Activated CD8-positive, alpha-beta memory T cell treated with anti-CD3 and anti-CD28 coated beads, Interleukin-2, amount 50 U/mL, for 24 hours (primary cell): Measurements from ENCODE around the gene APAF1.

Experiments
- DNase-seq: peaks from one replicate; pipeline ENCODE4 v3.0.0-alpha.2; 2020; ENCODE audit errors: extremely low read depth

The APAF1 gene

DNA sequence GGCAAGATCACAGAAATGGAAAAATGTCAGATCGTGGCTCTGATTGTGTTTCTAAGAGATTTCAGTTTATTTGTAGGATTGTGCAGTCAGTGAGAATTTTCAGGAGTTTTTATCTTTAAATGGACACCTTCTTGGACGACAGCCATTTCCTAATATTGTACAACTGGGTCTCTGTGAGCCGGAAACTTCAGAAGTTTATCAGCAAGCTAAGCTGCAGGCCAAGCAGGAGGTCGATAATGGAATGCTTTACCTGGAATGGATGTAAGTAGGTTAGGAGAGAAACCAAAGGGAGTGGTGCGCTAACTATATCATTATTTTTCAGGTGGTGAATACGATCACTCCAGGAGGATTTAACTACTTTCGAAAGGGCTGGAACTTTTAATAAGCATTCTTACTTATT is 26.4 kb downstream of the APAF1 start:
- DNase-seq, result no peak

- DNase-seq, result no peak
Measured at GRCh38 chr12:98674841-98675240, 29.8 kb downstream of the APAF1 start.

- DNase-seq, result no peak
Measured at GRCh38 chr12:98678236-98678945, 33.3 kb downstream of the APAF1 start.

GRCh38 chr12:98678946-98679610 is 34.0 kb downstream of the APAF1 start:
- DNase-seq, result no peak

GRCh38 chr12:98679611-98680005 is 34.5 kb downstream of the APAF1 start:
- DNase-seq, result no peak

DNA sequence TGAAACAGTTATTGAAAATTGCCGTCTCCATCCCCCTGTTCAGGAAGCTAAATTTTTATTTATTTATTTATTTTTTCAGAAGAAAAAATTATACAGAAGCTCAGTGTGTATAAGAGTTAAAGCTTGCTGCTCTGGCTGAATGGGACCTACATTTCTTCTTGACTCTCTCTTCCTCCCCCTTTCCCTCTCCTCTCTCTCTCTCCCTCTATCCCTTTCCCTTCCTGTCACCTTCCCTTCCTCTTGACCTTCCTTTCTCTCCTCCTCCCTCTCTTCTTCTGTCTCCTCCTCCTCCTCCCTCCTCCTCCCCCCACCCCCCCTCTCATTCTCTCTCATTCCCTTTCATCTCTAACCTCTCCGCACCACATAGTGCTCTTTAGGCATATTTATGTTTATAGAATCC is 39.1 kb downstream of the APAF1 start:
- DNase-seq, result no peak

DNA sequence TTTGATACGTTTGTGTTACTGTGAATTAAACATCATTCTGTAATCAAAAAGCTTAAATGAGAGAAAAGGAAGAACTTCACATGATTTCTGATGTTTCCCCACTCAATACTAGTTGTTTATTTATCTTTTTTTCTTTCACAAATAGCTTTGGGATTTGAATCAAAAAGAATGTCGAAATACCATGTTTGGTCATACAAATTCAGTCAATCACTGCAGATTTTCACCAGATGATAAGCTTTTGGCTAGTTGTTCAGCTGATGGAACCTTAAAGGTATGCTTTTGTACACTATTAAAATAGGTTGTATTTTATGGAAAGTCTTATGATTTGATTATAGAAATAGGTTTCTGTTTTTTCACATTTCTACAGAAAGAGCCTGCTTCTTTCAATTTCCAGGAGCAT is 41.5 kb downstream of the APAF1 start:
- DNase-seq, result no peak

- DNase-seq, result no peak
Measured at GRCh38 chr12:98691351-98691750, 46.3 kb downstream of the APAF1 start.

- DNase-seq, result no peak
Measured at GRCh38 chr12:98696036-98696646, 51.1 kb downstream of the APAF1 start.

GRCh38 chr12:98697209-98697608 is 52.1 kb downstream of the APAF1 start:
- no peak for DNase-seq

- DNase-seq, result peak; percentile 14
Measured at GRCh38 chr12:98698603-98699463, 53.7 kb downstream of the APAF1 start.

DNA sequence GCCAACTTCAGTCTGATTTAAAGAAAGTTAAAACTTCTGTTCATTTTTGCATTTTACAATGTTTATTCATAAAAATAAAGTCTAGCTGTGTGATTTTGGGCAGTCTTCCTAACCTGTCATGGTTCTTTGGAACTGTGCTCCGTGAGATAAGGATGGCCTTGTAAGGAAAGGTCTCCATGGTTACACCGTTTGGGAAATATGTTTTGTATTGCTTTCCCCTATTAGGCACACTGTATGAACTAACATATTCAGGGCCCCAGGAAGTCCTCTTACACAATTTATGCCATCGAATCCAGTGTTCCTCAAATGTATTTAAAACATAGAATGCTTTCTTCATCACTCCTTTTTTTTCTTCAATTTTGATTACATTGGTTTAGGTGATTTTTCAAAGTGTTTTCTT is 54.5 kb downstream of the APAF1 start:
- DNase-seq, result no peak

DNA sequence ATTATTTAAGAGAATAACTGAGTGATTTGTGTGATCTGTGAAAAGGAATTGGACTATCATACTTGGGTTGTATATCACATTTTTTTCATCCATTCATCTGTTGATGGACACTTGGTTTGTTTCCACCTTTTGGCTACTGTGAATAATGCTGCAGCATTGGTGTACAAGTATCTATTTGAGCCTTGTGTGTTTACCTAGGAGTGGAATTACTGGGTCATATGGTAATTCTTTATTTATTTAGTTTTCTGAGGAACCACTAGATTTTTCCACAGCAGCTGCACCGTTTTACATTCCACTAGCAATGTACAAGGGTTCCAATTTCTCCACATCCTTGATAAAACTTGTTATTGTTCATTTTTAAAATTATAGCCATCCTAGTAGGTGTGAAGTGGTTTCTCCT is 56.1 kb downstream of the APAF1 start:
- DNase-seq, result no peak

DNA sequence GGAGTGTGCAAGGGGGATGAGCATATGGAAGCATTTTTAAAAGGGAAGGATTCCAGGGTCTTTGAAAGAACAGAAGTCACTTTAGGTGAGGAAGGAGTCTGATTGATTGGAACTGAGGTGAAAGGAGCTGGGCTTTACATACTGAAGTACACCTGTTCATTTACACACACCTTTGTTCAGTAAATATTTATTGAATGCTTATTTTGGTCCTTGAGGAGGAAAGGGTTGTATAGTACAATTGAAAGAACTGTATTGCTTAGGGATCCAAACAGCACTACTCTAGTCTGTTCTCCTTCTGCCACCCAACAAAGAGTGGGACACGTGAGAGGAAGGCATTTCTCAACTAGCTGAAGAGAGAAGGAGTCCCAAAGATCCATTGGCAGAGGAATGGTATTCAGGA is 63.9 kb downstream of the APAF1 start:
- DNase-seq, result no peak

- DNase-seq, result no peak
Measured at GRCh38 chr12:98714426-98714825, 69.3 kb downstream of the APAF1 start.

DNA sequence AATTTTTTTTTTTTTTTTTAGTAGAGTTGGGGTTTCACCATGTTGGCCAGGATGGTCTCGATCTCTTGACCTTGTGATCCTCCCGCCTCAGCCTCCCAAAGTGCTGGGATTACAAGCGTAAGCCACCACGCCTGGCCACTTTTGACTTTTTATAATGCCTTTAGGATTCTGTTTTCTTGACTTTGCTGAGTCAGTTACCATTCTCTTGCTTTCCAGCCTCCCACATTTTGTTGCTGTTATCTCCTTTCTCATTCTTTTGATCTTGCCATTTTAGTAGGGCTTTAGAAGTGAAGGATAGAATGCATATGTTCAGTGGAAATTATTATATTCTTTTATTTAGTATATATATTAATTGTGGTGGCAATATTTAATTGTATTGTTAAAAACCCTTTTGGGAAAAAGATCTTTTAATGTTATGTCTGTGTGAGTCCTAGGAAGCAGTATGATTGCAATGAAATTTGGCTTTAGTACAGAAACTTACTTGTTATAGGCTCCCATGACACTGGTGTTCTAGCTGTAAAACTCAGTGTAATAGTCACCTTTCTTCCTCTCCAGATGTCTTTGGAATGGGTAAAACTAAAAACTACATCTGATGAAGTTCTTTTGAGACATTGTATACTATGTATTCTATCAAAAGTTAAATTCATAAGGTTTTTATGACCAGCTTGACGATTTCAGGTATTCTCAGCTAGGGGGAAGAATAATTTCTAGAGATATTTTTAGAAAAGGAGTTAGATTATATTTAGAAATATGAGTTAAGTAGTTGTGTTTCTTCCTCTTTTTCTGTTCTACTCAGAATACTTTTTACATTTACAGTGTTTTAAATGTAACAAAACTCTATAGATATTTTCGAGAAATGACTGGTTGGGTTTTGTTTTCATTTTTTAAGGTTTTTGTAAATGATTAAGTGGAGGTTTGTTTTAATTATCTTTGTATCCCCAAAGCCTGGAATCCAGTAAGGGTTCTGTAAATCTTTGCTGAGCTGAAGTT is 74.7 kb downstream of the APAF1 start:
- DNase-seq, result no peak

DNA sequence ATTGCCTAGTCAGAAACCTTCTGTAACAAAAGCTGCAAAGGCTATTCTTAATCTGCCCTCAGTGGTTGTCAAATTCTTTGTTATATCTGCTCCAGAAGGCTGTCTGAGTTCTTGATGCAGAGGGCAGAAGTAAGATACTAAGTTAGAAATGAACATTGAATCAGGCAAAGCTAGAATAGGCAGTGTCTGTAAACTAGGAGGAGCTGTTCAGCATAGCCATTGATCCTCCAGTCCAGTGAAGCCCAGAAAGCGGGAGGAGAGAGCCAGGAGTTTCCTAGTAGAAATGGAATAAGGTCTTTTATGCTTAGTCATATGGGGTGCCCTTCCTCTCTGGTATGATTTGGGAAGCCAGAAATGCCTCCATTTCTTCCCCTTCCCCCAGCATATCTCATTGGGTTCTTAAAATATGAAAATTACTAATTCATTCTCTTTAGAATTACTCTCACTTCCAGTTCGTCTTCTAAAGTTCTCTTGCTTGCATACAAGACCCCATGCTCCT is 76.2 kb downstream of the APAF1 start:
- no peak for DNase-seq

DNA sequence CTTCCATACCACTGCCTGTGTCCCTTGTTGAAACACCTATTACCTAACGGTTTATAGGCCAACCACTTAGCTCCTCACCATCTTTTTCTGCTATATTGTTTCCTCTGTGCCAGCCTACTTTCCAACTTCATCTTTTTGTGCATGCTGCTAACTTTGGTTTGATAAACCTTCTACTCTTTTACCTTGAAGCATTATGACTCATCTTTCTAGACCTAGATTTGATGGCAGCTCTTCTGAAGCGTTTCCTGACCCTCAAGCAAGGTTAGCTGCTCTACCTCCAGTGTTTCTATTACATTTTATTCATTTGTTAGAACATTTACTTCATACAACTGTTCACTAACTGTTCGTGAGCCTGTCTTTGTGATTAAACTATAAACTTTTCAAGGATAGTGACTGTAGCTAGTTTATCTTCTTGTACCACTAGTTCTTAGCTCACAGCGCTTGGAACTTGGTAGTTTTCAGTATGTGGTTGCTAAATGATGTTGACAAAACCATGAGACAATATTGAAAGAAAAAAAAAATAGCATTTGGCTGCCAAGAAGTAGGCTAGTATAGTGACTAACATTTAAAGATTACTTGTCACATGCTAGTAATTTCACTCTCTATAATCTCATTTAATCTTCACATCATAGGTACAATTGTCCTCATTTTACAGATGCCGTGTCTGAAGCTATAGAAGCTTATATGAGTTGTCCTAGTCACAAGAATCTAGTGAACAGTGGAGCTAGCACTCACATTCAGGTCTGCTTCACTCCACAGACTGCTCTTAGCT is 79.5 kb downstream of the APAF1 start:
- DNase-seq, result no peak

GRCh38 chr12:98725476-98726247 is 80.6 kb downstream of the APAF1 start:
- DNase-seq, result no peak
